MG63 (cell line): ENCODE results near the gene TTC28. TPM values are rescaled to one million over a fixed set of nuclear protein-coding genes. Genes with fewer than 3 reads are reported as not detected.
"Not testable (repeated sequence)": the region's sequence is repeated elsewhere in the genome, so short reads cannot be mapped to it uniquely, and the experiment has no call there.

ENCODE experiments used
- DNase-seq: peaks from one replicate; pipeline ENCODE4 v3.0.0-alpha.2; 2020
- H3K27me3 ChIP-seq: fragments of 250-450 bp; sonication (Bioruptor Pico); 2 replicates; pipeline ENCODE4 v1.5.1; 2020; ENCODE audit warnings: mild to moderate bottlenecking, moderate library complexity
- H3K36me3 ChIP-seq: fragments of 250-450 bp; sonication (Bioruptor Pico); 2 replicates; pipeline ENCODE4 v1.5.1; 2020; ENCODE audit warnings: mild to moderate bottlenecking, moderate library complexity
- H3K4me3 ChIP-seq: fragments of 250-450 bp; sonication (Bioruptor Pico); 2 replicates; pipeline ENCODE4 v1.5.1; 2020; ENCODE audit warnings: mild to moderate bottlenecking, moderate library complexity
- H3K9me3 ChIP-seq: fragments of 250-450 bp; sonication (Bioruptor Pico); 2 replicates; pipeline ENCODE4 v1.5.1; 2020; ENCODE audit warnings: mild to moderate bottlenecking, moderate library complexity
- total RNA-seq: library from RNA; depleted of rRNA; stranded (reverse); fragments of >200 nt; shearing (Covaris generic); gene quantifications from 2 replicates; pipeline ENCODE4 v1.2.3, GENCODE V29; 2014; ENCODE audit warnings: low replicate concordance

The TTC28 gene
- total RNA-seq, 1 experiment from 2014 or later: 3.1 TPM

GRCh38 chr22:28111501-28112189 is 568.0 kb downstream of the TTC28 start:
- H3K4me3 ChIP-seq: no peak overlapping the region
- no peaks in the 10 kb centered on the region for H3K27me3 ChIP-seq
- DNase-seq: peak; percentile 68
- H3K9me3 ChIP-seq: no peaks in the 10 kb centered on the region
- H3K36me3 ChIP-seq: 0 out of 2 replicates have a peak, but pooled peaks cover 6% of the 10 kb centered on the region

DNA sequence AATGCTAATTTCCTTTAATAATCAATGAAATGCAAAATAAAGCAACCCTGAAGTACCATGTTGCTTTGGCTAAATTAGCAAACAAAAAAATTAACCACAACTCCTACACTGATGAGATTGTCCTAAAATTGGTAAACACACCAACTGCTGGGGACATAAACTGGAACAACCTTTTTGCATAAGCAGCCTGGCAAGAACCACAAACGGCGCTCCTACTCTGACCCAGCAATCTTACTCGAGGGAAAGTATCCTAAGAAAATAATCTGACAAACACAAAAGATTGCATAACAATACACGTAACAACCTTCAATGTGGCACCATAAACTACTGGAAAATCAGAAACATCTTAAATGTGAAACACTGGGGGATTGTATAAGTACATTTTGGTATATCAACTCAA is 570.8 kb downstream of the TTC28 start:
- no peak for DNase-seq

DNA sequence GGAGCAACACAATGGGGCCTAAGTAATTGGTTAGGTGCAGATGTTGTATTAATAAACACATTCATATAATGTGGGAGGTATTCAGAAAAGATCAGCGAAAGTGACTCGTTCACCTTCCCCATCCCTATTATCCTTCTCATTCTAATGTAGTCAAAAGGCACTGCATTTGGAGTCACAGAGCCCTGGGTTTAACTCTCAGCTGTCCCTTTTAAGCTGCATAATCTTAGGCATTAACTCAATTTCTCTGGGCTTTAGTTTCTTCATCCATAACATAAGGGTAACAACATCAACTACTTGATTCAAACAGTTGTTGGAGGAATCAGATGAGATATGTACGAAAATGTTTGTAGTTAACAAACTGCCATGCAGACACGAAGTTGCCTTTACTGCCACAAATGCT is 573.0 kb downstream of the TTC28 start:
- no peaks in the 10 kb centered on the region for H3K27me3 ChIP-seq
- 0 out of 2 replicates have a peak, but pooled peaks cover 6% of the 10 kb centered on the region for H3K36me3 ChIP-seq
- no peaks in the 10 kb centered on the region for H3K9me3 ChIP-seq
- H3K4me3 ChIP-seq: no peak overlapping the region
- DNase-seq: no peak

More for the DNA sequence above, 570.8 kb downstream of the TTC28 start:
- H3K4me3 ChIP-seq: no peak overlapping the region
- no peaks in the 10 kb centered on the region for H3K9me3 ChIP-seq
- H3K36me3 ChIP-seq: 0 out of 2 replicates have a peak, but pooled peaks cover 6% of the 10 kb centered on the region
- H3K27me3 ChIP-seq: no peaks in the 10 kb centered on the region

DNA sequence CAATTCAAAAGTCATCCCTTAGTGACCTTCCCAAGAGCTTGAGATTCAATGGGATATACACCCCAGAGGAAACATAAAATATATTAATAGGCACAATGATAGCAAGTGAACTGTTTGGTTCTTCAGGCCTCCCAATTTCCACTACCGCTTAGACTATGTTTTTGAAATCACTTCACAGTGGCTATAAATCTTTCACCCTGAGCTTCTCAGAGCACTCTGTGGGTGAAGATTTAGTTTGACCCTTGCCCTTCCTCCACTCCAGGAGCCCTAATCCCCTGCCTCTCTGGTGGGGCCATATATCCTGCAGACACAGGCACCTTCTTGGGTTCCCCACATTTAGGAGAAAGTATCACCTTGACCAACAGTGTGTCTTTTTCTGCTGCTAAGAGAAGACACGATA is 573.7 kb downstream of the TTC28 start:
- Histone ChIP-seq H3K9me3 (no peaks in the 10 kb centered on the region), H3K4me3 (no peak overlapping the region), H3K27me3 (no peaks in the 10 kb centered on the region), H3K36me3 (0 out of 2 replicates have a peak, but pooled peaks cover 6% of the 10 kb centered on the region)
- DNase-seq: no peak

- Histone ChIP-seq H3K36me3 (0 out of 2 replicates have a peak, but pooled peaks cover 6% of the 10 kb centered on the region), H3K27me3 (no peaks in the 10 kb centered on the region), H3K4me3 (no peak overlapping the region), H3K9me3 (no peaks in the 10 kb centered on the region)
- no peak for DNase-seq
Measured at GRCh38 chr22:28105413-28105812, 574.2 kb downstream of the TTC28 start.

DNA sequence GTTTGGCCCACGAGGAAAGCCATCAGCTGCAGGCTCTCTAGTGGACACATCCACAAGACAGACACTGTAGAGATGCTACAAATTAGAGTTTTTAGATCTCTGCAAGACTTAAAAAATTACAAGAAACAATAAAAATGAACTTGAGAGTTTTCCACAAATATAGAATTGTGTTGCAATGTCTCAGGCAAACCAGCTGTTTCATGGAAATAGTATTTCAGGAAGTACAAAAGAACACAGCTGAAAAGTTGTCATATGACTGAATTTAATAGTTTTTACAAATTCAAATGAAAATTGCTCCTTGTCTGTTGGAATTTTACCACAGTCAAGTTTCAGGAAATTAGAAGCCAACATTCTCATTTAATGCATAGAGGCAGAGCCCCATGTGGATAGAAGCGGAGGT is 576.0 kb downstream of the TTC28 start:
- Histone ChIP-seq H3K27me3 (no peaks in the 10 kb centered on the region), H3K4me3 (no peak overlapping the region), H3K36me3 (0 out of 2 replicates have a peak, but pooled peaks cover 6% of the 10 kb centered on the region), H3K9me3 (no peaks in the 10 kb centered on the region)
- DNase-seq: no peak

DNA sequence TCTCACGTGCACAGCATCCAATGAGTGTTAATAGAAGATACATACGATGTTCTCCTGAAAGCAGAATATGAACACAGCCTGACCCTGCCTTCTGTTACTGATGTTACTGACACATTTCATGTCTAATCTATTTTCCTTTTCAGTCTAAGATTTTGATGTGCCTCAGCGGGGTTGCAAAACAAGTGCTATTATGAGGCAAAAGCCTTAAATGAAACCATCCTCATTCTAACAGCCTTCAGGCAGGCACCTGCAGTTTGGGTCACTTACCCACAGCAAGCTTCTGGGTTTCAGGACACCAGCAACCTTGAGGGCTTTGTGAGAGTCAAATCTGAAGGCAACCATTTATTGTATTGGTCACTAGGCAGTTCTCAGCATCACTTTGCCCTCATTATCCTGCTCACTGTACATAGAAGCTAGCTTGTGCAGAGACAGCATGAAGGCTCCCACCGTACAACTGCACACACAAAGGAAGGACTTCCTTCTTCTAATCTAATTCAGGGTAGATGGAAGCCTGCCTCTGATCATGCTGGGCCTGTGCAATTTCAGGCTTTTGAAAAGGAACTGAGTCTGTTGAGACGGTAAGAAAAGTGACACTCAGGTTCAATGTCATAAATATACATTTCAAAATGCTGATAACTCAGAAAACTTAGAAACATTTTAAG is 577.4 kb downstream of the TTC28 start:
- Histone ChIP-seq H3K4me3 (no peak overlapping the region), H3K27me3 (no peaks in the 10 kb centered on the region), H3K9me3 (no peaks in the 10 kb centered on the region), H3K36me3 (0 out of 2 replicates have a peak, but pooled peaks cover 2% of the 10 kb centered on the region)
- DNase-seq: no peak

DNA sequence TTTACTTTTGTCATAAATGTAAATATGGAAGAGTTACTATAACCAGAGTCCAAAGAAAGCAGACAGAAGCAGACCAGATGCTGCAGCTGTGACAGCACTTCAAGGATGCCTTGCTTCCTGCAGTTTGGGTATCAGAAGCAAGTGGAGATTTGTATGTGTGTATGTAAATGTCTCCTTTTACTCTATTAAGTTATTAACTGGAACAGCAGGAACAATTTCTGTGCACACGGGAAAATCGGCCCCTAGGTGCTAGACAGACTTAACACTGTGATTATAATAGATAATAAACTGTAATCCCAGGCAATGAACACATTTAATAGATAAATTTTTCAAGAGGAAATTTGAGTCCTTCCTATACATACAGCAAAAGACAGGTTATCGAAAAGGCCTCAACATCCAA is 582.0 kb downstream of the TTC28 start:
- no peaks in the 10 kb centered on the region for H3K9me3 ChIP-seq
- H3K27me3 ChIP-seq: no peaks in the 10 kb centered on the region
- no peak overlapping the region for H3K4me3 ChIP-seq
- no peak for DNase-seq
- H3K36me3 ChIP-seq: no peaks in the 10 kb centered on the region; the same call in 1 of the 2 replicates

DNA sequence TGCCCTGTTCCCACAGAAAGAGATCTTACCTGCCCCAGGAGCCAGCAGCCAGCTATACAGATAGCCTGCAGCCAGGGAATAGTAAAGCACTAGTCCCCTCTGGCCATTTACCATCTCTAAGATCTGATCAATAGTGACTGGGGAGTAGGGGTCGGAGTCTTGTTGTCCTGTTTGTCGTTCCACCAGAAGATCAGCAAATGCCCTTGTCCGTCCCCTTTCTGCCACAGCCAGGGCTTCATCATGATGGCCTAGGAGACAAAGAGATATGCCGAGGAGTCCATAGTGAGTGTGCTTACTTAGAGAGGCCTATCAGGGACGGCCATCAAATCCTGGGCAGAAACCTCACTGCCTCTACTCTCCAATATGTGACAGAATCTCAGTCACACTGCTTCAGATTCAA is 583.5 kb downstream of the TTC28 start:
- H3K9me3 ChIP-seq: no peaks in the 10 kb centered on the region
- H3K36me3 ChIP-seq: no peaks in the 10 kb centered on the region; the same call in none of the 2 replicates
- H3K27me3 ChIP-seq: no peaks in the 10 kb centered on the region
- no peak overlapping the region for H3K4me3 ChIP-seq
- no peak for DNase-seq

- Histone ChIP-seq H3K36me3 (no peaks in the 10 kb centered on the region; the same call in none of the 2 replicates), H3K9me3 (no peaks in the 10 kb centered on the region), H3K4me3 (no peak overlapping the region), H3K27me3 (no peaks in the 10 kb centered on the region)
- DNase-seq: no peak
Measured at GRCh38 chr22:28095316-28096095, 584.1 kb downstream of the TTC28 start.

DNA sequence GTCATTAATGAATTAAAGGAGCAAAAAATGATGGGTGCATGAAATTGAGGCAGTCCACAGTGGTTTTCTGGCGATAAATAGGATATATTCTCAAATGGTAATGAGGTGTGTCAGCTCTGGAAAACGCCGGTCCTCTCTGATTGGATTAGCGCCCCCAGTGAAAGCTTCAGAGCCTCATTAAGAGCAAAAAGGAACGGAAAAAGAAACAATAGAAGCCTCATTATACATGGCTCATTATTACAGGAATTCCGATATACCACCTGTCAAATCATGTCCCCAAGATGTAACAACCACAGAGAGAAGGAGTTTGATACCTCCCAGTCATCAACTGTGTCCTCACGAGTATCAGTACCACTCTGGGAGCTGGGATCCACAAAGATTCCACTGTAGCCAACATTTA is 584.9 kb downstream of the TTC28 start:
- Histone ChIP-seq H3K9me3 (no peaks in the 10 kb centered on the region), H3K36me3 (no peaks in the 10 kb centered on the region; the same call in none of the 2 replicates), H3K27me3 (no peaks in the 10 kb centered on the region), H3K4me3 (no peak overlapping the region)
- no peak for DNase-seq

DNA sequence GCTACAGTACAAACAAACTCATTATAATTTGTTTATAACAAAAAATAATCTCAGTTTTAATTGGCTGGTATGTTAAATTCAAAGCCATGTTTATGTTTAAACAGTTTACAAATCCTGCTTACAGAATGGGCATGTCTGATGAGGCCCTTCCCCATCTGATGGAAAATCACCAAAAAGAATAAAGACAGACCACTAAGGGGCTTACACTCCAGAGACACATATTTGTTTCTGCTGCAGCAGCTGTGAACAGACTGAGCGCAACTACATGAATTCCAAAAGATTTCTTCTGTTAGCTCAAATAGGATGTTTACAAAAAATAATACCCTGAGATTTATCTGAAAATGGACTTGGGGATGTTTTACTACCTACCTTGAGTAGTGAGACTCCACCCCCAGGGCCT is 585.9 kb downstream of the TTC28 start:
- H3K27me3 ChIP-seq: no peaks in the 10 kb centered on the region
- H3K36me3 ChIP-seq: no peaks in the 10 kb centered on the region; the same call in none of the 2 replicates
- H3K4me3 ChIP-seq: no peak overlapping the region
- H3K9me3 ChIP-seq: no peaks in the 10 kb centered on the region; the same call in 1 of the 2 replicates
- DNase-seq: no peak

- no peak for DNase-seq
- H3K4me3 ChIP-seq: no peak overlapping the region
Measured at GRCh38 chr22:28091486-28091885, 588.2 kb downstream of the TTC28 start.

GRCh38 chr22:28089541-28089940 is 590.1 kb downstream of the TTC28 start:
- not testable (repeated sequence) for DNase-seq, H3K4me3 ChIP-seq, H3K27me3 ChIP-seq, H3K9me3 ChIP-seq, H3K36me3 ChIP-seq

More at GRCh38 chr22:28091486-28091885, 588.2 kb downstream of the TTC28 start:
- no peaks in the 10 kb centered on the region; the same call in 1 of the 2 replicates for H3K9me3 ChIP-seq
- no peaks in the 10 kb centered on the region for H3K27me3 ChIP-seq
- H3K36me3 ChIP-seq: no peaks in the 10 kb centered on the region; the same call in none of the 2 replicates

GRCh38 chr22:28077166-28077565 is 602.5 kb downstream of the TTC28 start:
- no peaks in the 10 kb centered on the region for H3K27me3 ChIP-seq
- H3K9me3 ChIP-seq: no peaks in the 10 kb centered on the region
- no peak overlapping the region for H3K4me3 ChIP-seq
- no peak for DNase-seq
- peaks cover 5% of the 10 kb centered on the region for H3K36me3 ChIP-seq

DNA sequence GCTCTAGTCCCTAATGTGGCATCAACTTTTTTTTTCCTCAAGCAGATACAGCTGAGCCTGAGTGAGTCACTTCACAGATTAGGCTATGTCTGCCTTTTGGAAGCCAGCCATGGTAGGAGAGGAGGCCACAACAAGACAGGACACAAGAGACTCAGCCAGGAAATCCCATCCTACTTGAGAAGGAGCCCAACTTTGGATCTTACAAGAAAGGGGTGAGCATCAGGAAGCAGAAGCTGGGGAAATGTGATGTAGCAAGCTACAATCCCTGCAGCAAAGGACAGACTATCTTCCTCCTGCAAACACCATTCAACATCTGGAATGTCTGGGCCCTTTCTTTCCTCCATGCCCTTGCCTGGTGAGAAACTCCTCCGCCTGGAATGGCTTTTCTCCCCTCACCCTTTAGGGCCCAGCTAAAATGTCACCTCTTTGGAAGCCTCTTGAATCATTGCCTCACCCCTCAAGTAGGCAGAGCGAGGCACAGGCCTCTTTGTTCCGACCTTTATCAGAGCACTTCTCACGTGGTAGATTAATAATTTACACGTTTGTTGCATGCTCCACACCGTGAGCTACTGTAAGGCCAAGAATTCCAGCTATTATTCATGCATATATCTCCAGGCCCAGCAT is 604.2 kb downstream of the TTC28 start:
- DNase-seq: peak; percentile 69
- no peaks in the 10 kb centered on the region for H3K9me3 ChIP-seq
- peaks cover 8% of the 10 kb centered on the region for H3K36me3 ChIP-seq
- no peaks in the 10 kb centered on the region for H3K27me3 ChIP-seq
- H3K4me3 ChIP-seq: no peak overlapping the region
